Posterior cingulate gyrus (tissue), 11 donors: ENCODE data around the gene HRH4.
A peak's percentile ranks its signal among the peaks of the same experiment; 100 is the strongest.

Source experiments
- DNase-seq, 10 donors: peaks; one replicate each; pipeline versions ENCODE4 v3.0.0 to v3.0.0-alpha.2; 2020 to 2021; ENCODE audit warnings: mixed read lengths in 3 of 10
- intact Hi-C: fragments of 100-400 bp; cut with DNase I; formaldehyde crosslinking; loops from one replicate; pipeline ENCODE4 v1.15.1; 2023

The HRH4 gene

DNA sequence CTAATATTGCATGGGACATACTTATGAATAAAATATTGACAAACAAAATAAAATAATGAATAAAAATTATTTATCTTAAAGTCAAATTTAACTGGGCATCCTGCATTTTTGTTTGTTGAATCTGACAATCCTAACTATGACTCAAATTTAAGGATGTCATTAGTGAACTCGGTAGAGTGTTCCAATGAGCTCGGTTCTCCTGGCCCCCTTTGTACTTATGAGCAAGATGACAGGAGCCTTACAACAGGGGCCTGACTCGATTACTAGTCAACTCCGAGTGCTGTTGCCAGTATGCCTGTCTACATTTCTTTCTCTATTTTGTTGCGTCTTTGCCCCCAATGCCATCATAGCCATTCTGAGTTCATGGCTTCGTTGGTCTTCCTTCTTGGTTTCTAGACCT is 40.3 kb downstream of the HRH4 start:
- intact Hi-C loops, result no loop called here
- DNase-seq, result peak in 1 of 10 donors; percentile 4

DNA sequence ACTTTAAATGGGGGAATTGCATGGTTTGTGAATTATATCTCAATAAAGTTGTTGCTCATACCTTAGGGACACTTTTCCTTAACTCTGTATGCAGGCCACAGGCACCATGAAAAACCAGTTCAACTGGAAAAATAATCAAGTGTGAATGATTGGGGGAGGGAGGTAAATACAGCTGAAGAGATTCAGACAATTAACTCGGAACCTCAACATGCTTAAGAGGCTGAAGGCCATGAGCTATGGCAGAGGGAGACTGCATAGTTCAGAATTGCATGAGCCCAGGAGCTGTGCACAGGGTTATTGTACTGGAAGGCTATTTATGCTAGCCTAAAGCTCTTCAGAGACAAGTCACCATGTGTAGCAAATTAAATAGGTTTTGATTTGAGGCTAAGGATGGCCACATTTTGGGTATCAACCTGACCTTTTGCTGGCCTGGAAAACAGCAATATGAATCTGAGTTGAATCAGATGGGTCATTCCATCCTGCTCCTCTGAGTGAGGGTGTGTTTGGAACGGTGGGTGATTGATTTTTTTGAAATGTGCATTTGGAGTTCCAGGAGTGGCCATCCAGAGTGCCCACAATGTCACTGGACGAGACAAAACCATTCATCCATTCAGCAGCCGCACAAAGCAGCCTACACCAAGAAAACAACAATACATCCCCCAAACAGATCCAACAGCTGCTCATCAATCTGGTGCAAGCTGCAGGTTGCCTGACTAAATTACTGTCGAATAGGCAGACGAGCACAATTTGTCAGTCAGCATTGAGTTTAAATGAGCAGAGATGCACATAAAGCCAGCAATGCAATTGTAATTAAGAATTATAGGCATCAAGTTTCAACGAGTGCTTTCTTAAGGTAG is 42.5 kb downstream of the HRH4 start:
- intact Hi-C loops, result no loop called here
- peak in 1 of 10 donors; percentile 9 for DNase-seq

DNA sequence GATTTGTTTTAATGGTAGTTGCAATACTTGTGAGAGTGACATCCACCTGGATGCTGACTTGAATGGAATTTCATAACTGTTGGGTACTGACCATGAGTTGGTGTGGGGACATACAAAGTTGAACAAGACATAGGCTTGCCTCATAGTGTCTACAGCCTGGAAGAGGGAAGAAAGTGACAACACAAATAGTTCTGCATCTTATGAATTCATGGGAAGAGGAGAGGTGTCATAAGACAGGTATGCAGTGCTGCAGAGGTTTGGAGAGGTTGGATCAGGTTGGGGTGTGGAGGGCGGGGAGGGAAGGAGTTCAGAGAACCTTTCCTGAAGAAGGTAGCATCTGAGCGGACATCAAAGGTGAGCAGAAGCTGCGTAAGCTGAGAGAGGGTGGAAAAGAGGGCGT is 44.0 kb downstream of the HRH4 start:
- DNase-seq, result no peak
- intact Hi-C loops, result no loop called here

DNA sequence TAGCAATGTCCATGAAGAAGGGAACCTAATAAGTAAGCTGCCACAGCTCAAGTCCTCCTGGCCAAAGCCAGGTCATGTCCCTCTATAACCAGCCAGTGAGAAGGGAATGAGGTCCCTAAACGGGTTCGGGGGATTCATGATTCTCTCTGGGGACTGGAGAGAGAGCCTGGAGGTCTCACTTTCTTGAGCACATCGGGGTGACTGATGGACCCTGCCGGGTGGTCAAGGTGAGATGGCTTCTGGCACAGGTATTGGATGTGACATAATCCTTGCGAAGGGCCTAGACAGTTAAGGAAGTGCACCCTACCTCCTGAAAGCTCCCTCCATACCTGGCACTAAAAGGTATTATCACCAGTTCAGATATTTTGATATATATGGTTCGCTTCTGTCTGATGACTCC is 45.7 kb downstream of the HRH4 start:
- DNase-seq, result peak in 1 of 10 donors; percentile 30
- intact Hi-C loops, result no loop called here

DNA sequence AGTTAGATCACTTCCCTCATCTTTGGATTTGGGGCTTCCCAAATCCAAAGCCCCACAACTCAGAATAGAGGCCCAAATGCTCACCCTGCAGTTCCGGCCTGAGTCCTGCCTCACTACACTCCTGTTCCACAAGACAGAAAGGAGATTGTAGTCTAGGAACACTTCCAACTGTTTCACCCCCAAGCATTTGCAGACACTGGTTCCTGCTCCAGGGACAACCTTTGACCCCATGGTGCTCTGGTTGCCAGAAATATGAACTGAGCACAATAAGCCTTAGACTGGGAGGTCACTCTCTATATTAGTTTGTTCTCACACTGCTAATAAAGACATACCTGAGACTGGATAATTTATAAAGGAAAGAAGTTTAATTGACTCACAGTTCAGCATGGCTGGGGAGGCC is 49.0 kb downstream of the HRH4 start:
- intact Hi-C loops, result no loop called here
- DNase-seq, result peak in 1 of 10 donors; percentile 14

DNA sequence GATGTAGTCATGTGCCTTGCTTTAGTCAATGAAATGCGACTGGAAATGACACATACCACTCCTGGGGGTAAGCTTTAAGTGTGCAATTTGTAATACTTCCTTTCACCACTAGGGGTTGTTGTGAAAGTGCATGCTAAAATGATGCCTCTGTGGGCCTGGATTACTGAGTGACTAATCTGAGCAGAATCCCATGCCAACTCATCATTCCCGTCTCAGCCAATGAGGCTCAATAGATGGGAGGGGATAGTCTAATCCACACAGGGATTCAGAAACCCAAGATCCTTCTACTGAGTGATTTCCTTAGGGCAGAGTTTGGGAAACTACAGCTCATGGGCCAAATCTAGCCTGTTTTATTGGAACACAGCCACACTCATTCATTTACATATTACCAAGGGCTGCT is 54.0 kb downstream of the HRH4 start:
- DNase-seq, result no peak

DNA sequence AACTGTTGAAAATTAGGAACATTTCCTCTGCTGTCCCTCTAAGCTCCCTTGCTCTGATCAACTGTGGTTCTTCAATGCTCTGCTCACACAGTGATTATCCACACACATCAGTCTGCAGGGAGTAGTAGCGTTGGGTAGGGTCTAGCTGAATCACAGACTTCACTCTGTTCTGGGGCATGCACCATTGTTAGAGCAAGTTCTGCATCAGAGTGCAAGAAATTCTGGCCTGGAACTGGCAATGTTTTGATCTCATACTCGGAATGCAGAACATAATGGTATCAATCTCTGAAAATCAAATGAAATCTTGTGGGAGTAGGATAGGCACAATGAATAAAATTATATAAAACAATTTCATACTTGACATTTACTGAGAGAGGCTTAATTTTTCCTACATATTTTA is 55.3 kb downstream of the HRH4 start:
- peak in 1 of 10 donors; percentile 4 for DNase-seq
- intact Hi-C loops, result no loop called here

More for the DNA sequence above, 54.0 kb downstream of the HRH4 start:
- intact Hi-C loops, result no loop called here

DNA sequence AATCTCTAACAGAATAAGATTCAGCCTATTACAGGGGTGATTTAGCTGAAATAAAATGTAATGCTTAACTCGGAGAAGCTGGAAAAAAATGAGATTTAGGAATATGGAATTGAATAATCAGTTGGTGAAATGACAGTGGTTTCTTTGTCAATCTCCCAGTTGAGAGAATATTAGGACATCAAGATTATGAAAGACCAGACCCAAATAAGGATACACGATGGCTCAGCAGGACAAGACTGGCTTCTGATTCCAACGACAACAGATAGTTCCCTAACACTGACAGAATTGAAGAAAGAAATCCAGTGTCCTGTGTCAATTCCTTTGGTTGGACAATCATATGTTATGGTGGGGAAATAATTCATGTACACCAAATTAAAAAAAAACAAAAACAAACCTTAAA is 55.8 kb downstream of the HRH4 start:
- DNase-seq, result no peak
- intact Hi-C loops, result no loop called here

DNA sequence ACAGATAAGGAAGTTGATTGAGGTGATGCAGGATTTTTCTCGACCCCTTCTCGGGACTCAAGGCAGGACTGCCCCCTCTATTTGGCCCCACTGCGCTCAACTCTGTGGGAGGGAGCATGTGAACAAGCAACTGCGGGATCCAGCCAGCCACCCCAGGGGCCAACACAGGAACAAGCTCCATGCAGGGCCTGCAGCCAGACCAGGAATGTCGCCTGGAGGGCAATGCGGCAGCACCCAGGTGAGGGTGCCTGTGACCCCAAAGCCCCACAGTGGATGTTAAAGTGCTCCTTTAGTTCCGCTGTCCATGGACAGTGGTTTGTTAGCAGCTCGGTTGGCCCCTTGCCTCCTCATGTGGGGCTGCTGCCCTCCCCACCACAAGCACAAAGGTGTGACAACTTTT is 57.1 kb downstream of the HRH4 start:
- intact Hi-C loops, result no loop called here
- DNase-seq, result peak in 1 of 10 donors; percentile 82

DNA sequence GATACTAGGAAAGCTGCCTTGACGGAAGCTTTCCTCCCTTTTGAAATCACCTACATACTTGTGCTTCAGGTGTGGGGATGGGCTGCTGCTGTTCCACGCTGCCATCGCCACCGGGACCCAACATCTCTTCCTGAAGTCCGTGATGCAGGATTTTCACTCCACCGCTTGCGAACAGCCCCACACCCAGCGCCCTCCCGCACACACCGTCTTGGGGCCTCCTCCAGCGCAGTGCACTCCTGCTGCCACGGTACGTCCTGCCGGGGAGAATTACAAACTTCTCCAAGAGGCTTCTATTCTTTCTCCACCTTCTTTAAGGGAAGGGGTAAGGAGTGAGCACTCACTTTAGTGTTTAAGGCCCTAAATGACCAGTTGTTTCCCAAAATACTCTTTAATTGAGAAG is 58.2 kb downstream of the HRH4 start:
- DNase-seq, result peak in 1 of 10 donors; percentile 39
- intact Hi-C loops, result no loop called here
